CD4-positive, alpha-beta T cell (primary cell): ENCODE results near the gene ATXN3L. TPM values are rescaled to one million over a fixed set of nuclear protein-coding genes. Genes with fewer than 3 reads are reported as not detected.

Source experiments
- ATAC-seq: fragments of 200-7000 bp; cut with Tn5 transposase; one replicate; pipeline ENCODE4 v1.10.0; 2022; ENCODE audit warnings: mild to moderate bottlenecking; ENCODE audit not compliant: poor library complexity
- CTCF ChIA-PET: fragments of 350-600 bp; sonication (Branson Sonifier 250); formaldehyde crosslinking; loops from one replicate; lab custom pipeline; 2021; ENCODE audit warnings: antibody characterized with exemption, inconsistent platforms; lab: Charles Lee
- POLR2A ChIA-PET: fragments of 350-600 bp; sonication (Branson Sonifier 250); formaldehyde crosslinking; loops from one replicate; lab custom pipeline; 2021; ENCODE audit warnings: antibody characterized with exemption, inconsistent platforms; lab: Charles Lee
- DNase-seq, 14 experiments: peaks; one replicate each; pipeline ENCODE4 v3.0.0-alpha.2; 2013 to 2020; ENCODE audit warnings: mixed read lengths in 2 of 14
- H3K27ac ChIP-seq, 2 donors: one replicate each; pipeline versions ENCODE4 v1.5.1 to v1.7.0; 2013; ENCODE audit warnings: low read length in 2 of 2, low read depth in 1 of 2, mild to moderate bottlenecking in 1 of 2
- H3K27me3 ChIP-seq, 2 experiments: 1 replicate in 1 of 2; 2 replicates in 1 of 2; pipeline versions ENCODE4 v1.6.1 to v1.7.0; 2013; ENCODE audit warnings: low read length in 2 of 2, control low read depth in 1 of 2, mild to moderate bottlenecking in 1 of 2, moderate library complexity in 1 of 2; ENCODE audit not compliant: insufficient read depth in 2 of 2, control insufficient read depth in 1 of 2
- H3K36me3 ChIP-seq: one replicate; pipeline ENCODE4 v1.6.1; 2013; ENCODE audit warnings: low read length, control low read depth; ENCODE audit not compliant: insufficient read depth
- H3K4me1 ChIP-seq: one replicate; pipeline ENCODE4 v1.6.1; 2013; ENCODE audit warnings: low read length, control low read depth; ENCODE audit not compliant: insufficient read depth
- H3K4me3 ChIP-seq: one replicate; pipeline ENCODE4 v1.5.1; 2013; ENCODE audit warnings: mild to moderate bottlenecking, low read length, moderate library complexity
- H3K9me3 ChIP-seq, 2 experiments: 1 replicate in 1 of 2; 2 replicates in 1 of 2; pipeline versions ENCODE4 v1.6.1 to v1.7.0; 2013; ENCODE audit warnings: low read length in 2 of 2, mild to moderate bottlenecking in 2 of 2, control low read depth in 1 of 2, moderate library complexity in 1 of 2; ENCODE audit not compliant: control insufficient read depth in 1 of 2, insufficient read depth in 1 of 2
- H3K27ac Mint-ChIP-seq: one replicate; pipeline ENCODE4 v1.8.0; 2020; ENCODE audit warnings: mixed read lengths
- H3K27me3 Mint-ChIP-seq: one replicate; pipeline ENCODE4 v1.8.0; 2021; ENCODE audit warnings: mixed read lengths
- H3K36me3 Mint-ChIP-seq: one replicate; pipeline ENCODE4 v1.8.0; 2021; ENCODE audit warnings: low read depth, mixed read lengths
- H3K4me1 Mint-ChIP-seq: one replicate; pipeline ENCODE4 v1.8.0; 2021; ENCODE audit warnings: low read depth, mixed read lengths
- H3K4me3 Mint-ChIP-seq: one replicate; pipeline ENCODE4 v1.8.0; 2020; ENCODE audit warnings: mild to moderate bottlenecking, mixed read lengths
- H3K9me3 Mint-ChIP-seq: one replicate; pipeline ENCODE4 v1.8.0; 2020; ENCODE audit warnings: mixed read lengths
- intact Hi-C, 2 experiments: fragments of 100-400 bp; cut with DNase I in 1 of 2; cut with micrococcal nuclease in 1 of 2; formaldehyde crosslinking; loops; one replicate each; pipeline versions ENCODE4 v1.15.1 to v1.9.0; 2023 to 2025; cut with DNase I, micrococcal nuclease
- total RNA-seq, 174 experiments: library from RNA in 2 of 174; stranded (reverse) in 2 of 174; gene quantifications; one replicate each; pipeline ENCODE4 v1.2.3 and lab custom pipeline; 2021 to 2026
- TF ChIP-seq, protein P1 (sequence below): fragments of 200-600 bp; IDR thresholded peaks from one replicate; pipeline ENCODE4 v1.8.0; 2022; ENCODE audit warnings: antibody characterized with exemption, mild to moderate bottlenecking

Gene ATXN3L
- total RNA-seq, 2 experiments from 2014 or later: not detected

DNA sequence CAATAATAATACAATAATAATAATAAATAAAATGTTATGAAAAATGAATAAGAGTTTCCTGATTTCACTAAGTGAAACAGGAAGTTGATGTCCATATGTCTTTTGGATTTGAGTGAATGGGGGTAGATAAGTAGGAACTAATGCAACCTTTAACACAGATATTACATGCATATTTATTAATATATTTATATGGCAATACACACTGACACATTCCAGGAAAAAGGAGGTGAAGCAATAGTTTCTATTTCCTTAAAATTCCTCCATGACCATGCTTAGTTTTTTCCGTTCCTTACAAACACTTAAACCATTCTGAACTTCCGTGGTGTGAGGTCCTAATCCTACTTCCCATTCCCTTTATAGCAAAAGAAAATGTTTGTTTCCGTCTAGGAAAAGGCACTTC, 48.3 kb downstream of the ATXN3L start:
- no peak overlapping the region for H3K27ac ChIP-seq
- Mint-ChIP-seq H3K9me3 (no peaks in the 10 kb centered on the region), H3K4me3 (no peak overlapping the region), H3K36me3 (no peaks in the 10 kb centered on the region), H3K27me3 (no peaks in the 10 kb centered on the region), H3K4me1 (no peaks in the 10 kb centered on the region), H3K27ac (no peak overlapping the region)
- CTCF ChIA-PET: no interaction called here
- ATAC-seq: no peak
- H3K4me3 ChIP-seq: no peak overlapping the region
- no peaks in the 10 kb centered on the region for H3K9me3 ChIP-seq
- no peaks in the 10 kb centered on the region for H3K27me3 ChIP-seq
- POLR2A ChIA-PET: no interaction called here
- no peak for DNase-seq
- no peaks in the 10 kb centered on the region for H3K4me1 ChIP-seq
- TF ChIP-seq, protein P1, sequence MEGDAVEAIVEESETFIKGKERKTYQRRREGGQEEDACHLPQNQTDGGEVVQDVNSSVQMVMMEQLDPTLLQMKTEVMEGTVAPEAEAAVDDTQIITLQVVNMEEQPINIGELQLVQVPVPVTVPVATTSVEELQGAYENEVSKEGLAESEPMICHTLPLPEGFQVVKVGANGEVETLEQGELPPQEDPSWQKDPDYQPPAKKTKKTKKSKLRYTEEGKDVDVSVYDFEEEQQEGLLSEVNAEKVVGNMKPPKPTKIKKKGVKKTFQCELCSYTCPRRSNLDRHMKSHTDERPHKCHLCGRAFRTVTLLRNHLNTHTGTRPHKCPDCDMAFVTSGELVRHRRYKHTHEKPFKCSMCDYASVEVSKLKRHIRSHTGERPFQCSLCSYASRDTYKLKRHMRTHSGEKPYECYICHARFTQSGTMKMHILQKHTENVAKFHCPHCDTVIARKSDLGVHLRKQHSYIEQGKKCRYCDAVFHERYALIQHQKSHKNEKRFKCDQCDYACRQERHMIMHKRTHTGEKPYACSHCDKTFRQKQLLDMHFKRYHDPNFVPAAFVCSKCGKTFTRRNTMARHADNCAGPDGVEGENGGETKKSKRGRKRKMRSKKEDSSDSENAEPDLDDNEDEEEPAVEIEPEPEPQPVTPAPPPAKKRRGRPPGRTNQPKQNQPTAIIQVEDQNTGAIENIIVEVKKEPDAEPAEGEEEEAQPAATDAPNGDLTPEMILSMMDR: no peak
- H3K36me3 ChIP-seq: no peaks in the 10 kb centered on the region
- intact Hi-C loops: no loop called here

DNA sequence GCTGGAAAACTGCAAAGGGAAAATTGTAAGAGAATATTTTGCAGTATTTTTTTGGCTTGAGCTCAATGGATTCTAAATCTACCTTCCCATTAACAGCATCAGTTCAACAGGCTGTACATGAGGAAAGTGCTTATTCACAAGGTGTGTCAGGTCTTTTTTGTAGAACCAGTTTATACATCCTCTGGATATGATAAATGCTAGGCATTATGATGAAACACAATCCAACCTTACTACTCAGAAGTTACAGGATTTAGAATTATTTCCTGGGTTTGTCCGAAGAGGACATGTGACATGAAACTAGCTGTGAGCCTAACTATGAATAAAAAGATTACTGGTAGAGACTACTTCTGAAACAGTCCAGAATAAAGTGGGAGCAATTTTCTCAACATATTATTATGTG, 49.5 kb downstream of the ATXN3L start:
- TF ChIP-seq, protein P1: no peak
- H3K27ac Mint-ChIP-seq: no peak overlapping the region
- ATAC-seq: no peak
- Histone ChIP-seq H3K9me3 (no peaks in the 10 kb centered on the region), H3K4me3 (no peak overlapping the region), H3K36me3 (no peaks in the 10 kb centered on the region), H3K27ac (no peak overlapping the region), H3K27me3 (no peaks in the 10 kb centered on the region), H3K4me1 (no peaks in the 10 kb centered on the region)
- H3K9me3 Mint-ChIP-seq: no peaks in the 10 kb centered on the region
- no peaks in the 10 kb centered on the region for H3K27me3 Mint-ChIP-seq
- CTCF ChIA-PET: no interaction called here
- POLR2A ChIA-PET: no interaction called here
- no peak overlapping the region for H3K4me3 Mint-ChIP-seq
- intact Hi-C loops: no loop called here
- no peaks in the 10 kb centered on the region for H3K4me1 Mint-ChIP-seq
- no peaks in the 10 kb centered on the region for H3K36me3 Mint-ChIP-seq
- no peak for DNase-seq

DNA sequence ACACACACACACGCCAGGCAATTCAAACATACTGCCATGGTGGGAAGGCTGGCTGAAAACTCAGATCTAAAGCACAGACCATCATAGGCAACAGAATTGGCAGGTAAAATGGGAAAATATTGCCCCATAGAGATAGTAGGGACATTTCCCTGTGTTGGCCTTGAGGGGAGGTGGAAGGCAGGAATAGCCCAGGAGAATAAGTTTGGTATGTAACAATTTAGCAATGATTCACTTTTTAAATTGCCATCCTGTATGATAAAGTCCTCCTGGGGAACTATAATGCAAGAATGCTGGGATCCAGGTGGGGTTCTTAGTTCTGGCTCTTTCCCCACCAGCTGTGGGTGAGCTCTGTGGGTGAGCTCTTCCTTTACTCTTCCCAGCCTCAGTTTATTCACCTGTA, 51.0 kb downstream of the ATXN3L start:
- no peak for ATAC-seq
- intact Hi-C loops: no loop called here
- no peaks in the 10 kb centered on the region for H3K36me3 ChIP-seq
- ChIA-PET POLR2A (no interaction called here), CTCF (no interaction called here)
- H3K27me3 ChIP-seq: no peaks in the 10 kb centered on the region
- no peak overlapping the region for H3K27ac ChIP-seq
- no peaks in the 10 kb centered on the region for H3K9me3 Mint-ChIP-seq
- no peaks in the 10 kb centered on the region for H3K36me3 Mint-ChIP-seq
- TF ChIP-seq, protein P1: no peak
- no peak for DNase-seq
- no peak overlapping the region for H3K4me3 ChIP-seq
- no peak overlapping the region for H3K4me3 Mint-ChIP-seq
- H3K4me1 ChIP-seq: no peaks in the 10 kb centered on the region
- no peak overlapping the region for H3K27ac Mint-ChIP-seq
- H3K9me3 ChIP-seq: no peaks in the 10 kb centered on the region
- H3K4me1 Mint-ChIP-seq: no peaks in the 10 kb centered on the region
- H3K27me3 Mint-ChIP-seq: no peaks in the 10 kb centered on the region

Other genes starting within 250 kb of the ATXN3L start
- gene EGFL6, start 249.5 kb upstream of the ATXN3L start, total RNA-seq: not detected